ENCODE results near the gene DHX32. TPM values are rescaled to one million over a fixed set of nuclear protein-coding genes. Genes with fewer than 3 reads are reported as not detected.

The DHX32 gene
- total and polyA plus RNA-seq, 2 of the 4 experiments (the other 2 are of a cell fraction): 15.6 to 27.8 TPM

DNA sequence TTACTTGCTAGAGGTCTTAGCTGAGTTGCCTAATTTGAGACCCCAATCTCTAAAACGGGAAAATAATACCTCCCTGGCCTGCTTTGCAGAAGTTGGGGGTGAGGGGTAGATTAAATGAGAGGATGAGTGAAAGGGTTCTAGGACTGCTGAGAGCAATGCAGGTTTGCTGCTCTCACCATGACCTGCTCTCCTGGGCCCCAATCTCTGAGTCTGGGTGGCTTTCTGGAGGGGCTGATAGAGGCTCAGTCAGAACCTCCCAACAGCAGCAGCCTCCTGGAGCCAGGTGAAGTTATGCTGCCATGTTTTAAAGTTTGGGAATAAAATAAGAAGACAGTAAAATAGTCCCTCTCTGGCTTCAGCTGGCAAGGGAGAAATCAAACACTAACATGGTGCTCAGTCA is 65.3 kb downstream of the DHX32 start:
- H2BK20ac ChIP-seq (ENCODE audit: low read depth, low read length): no peak overlapping the region
- H3K4me2 ChIP-seq (ENCODE audit: low read depth, low read length): no peak overlapping the region
- H3K9ac ChIP-seq (ENCODE audit: low read depth, low read length): no peak overlapping the region
- dilution Hi-C loops (cut with HindIII; ENCODE audit: low sequenced_read_pairs, unreplicated experiment) (no loop called here), in situ Hi-C loops (cut with MboI; ENCODE audit: low sequenced_read_pairs) (no loop called here), intact Hi-C loops (cut with micrococcal nuclease) (no loop called here)
- no peak overlapping the region for H2AK5ac ChIP-seq (ENCODE audit: low read depth, low read length)
- H3K36me3 ChIP-seq (ENCODE audit: control insufficient read depth, insufficient read depth, low read length): peaks cover 26% of the 10 kb centered on the region
- no peak overlapping the region for H3K56ac ChIP-seq (ENCODE audit: extremely low read depth, insufficient read depth, low read length)
- no peak overlapping the region for H2AFZ ChIP-seq (replicated peaks; ENCODE audit: low read length, poor library complexity)
- H3K14ac ChIP-seq (replicated peaks; ENCODE audit: low read depth, low read length): no peak overlapping the region
- no peak for TF ChIP-seq POLR2A (IDR thresholded peaks at IDR 0.05; ENCODE audit: low read depth, low read length)
- H3K27me3 ChIP-seq (ENCODE audit: control insufficient read depth, insufficient read depth, low read length): no peaks in the 10 kb centered on the region
- H4K20me1 ChIP-seq (ENCODE audit: insufficient read depth, low read length): no peaks in the 10 kb centered on the region
- no peak overlapping the region for H2BK120ac ChIP-seq (ENCODE audit: low read depth, low read length)
- H3K79me1 ChIP-seq (ENCODE audit: low read depth in 1 of 2, low read length in 2 of 2): peaks cover 7 to 13% of the 10 kb centered on the region in 2 experiments; a peak in 3 of 4 replicates
- no peak overlapping the region for H3K4me3 ChIP-seq (ENCODE audit: insufficient read depth, low read depth, low read length)
- H2AK9ac ChIP-seq (replicated peaks; ENCODE audit: low read depth, low read length, poor library complexity): no peak overlapping the region
- H2BK15ac ChIP-seq (ENCODE audit: low read depth, low read length): no peak overlapping the region
- no peaks in the 10 kb centered on the region for H3K9me3 ChIP-seq (ENCODE audit: control insufficient read depth, insufficient read depth, low read length)
- H3K27ac ChIP-seq (ENCODE audit: insufficient read depth, low read length): no peak overlapping the region
- no peak overlapping the region for H3K23ac ChIP-seq (ENCODE audit: low read depth, low read length)
- no CpG with 5 or more reads among the region's 1 CpG for WGBS, 2 experiments (ENCODE audit: extremely low coverage in 2 of 2, insufficient read length in 1 of 2)
- POLR2A ChIA-PET (ENCODE audit: unreplicated experiment): no interaction called here
- DNase-seq (no peak), ATAC-seq (ENCODE audit: low read depth) (no peak)
- no peak overlapping the region for H4K91ac ChIP-seq (ENCODE audit: insufficient read depth, low read depth, low read length)
- no TSS peak for BruUV-seq (replicated peaks)
- no peak overlapping the region for H3K18ac ChIP-seq (ENCODE audit: low read depth, low read length)
- CTCF ChIA-PET: no interaction called here
- H4K5ac ChIP-seq (ENCODE audit: low read depth, low read length): no peak overlapping the region
- H2BK5ac ChIP-seq (ENCODE audit: low read depth, low read length, poor library complexity, severe bottlenecking): no peak overlapping the region
- H3K9me1 ChIP-seq (ENCODE audit: insufficient read depth, low read length): no peaks in the 10 kb centered on the region
- H4K8ac ChIP-seq (ENCODE audit: low read depth in 2 of 2, low read length in 2 of 2): no peak overlapping the region
- H3K4ac ChIP-seq (ENCODE audit: low read depth, low read length): no peak overlapping the region
- no peaks in the 10 kb centered on the region for H3K4me1 ChIP-seq (ENCODE audit: control insufficient read depth, insufficient read depth, low read length)

Data from IMR-90 (cell line).